Fibroblast of lung (primary cell): ENCODE measurements around the gene TMEM43.

ENCODE experiments used
- CTCF ChIP-seq, 2 donors: IDR thresholded peaks in 1 of 2; conservative IDR thresholded peaks in 1 of 2; 1 replicate in 1 of 2; 2 replicates in 1 of 2; pipeline ENCODE4 v1.5.1; 2011 to 2012; ENCODE audit warnings: low read length in 2 of 2, control low read depth in 1 of 2, inconsistent platforms in 1 of 2, low read depth in 1 of 2, mild to moderate bottlenecking in 1 of 2
- EZH2 ChIP-seq: IDR thresholded peaks from 2 replicates; pipeline ENCODE4 v1.5.1; 2012; ENCODE audit warnings: low read length, control low read depth, mild to moderate bottlenecking; ENCODE audit errors: missing control alignments

GRCh38 chr3:14159426-14159825 is 34.6 kb downstream of the TMEM43 start:
- TF ChIP-seq CTCF (conservative IDR thresholded peaks at IDR 0.05 in 1 of 2, IDR thresholded peaks at IDR 0.05 in 1 of 2; ENCODE audit: low read depth in 1 of 2, low read length in 2 of 2) (no peak), EZH2 (no peak)
